CD4-positive, alpha-beta memory T cell (primary cell): Measurements from ENCODE around the gene STX18. TPM values are rescaled to one million over a fixed set of nuclear protein-coding genes. Genes with fewer than 3 reads are reported as not detected.
"Not testable (repeated sequence)": the region's sequence is repeated elsewhere in the genome, so short reads cannot be mapped to it uniquely, and the experiment has no call there.

Experiments
- CTCF ChIA-PET: fragments of 350-600 bp; sonication (Branson Sonifier 250); formaldehyde crosslinking; loops from one replicate; lab custom pipeline; 2021; ENCODE audit warnings: inconsistent platforms; ENCODE audit not compliant: partially characterized antibody; lab: Charles Lee
- POLR2A ChIA-PET: fragments of 350-600 bp; sonication (Branson Sonifier 250); formaldehyde crosslinking; loops from one replicate; lab custom pipeline; 2021; ENCODE audit not compliant: partially characterized antibody; lab: Charles Lee
- DNase-seq, 5 donors: peaks; one replicate each; pipeline versions ENCODE4 v3.0.0 to v3.0.0-alpha.2; 2020 to 2022; ENCODE audit warnings: mixed read lengths in 1 of 5
- H3K27ac ChIP-seq: one replicate; pipeline ENCODE4 v1.7.0; 2013; ENCODE audit warnings: low read depth, low read length
- H3K27me3 ChIP-seq: 2 replicates; pipeline ENCODE4 v1.7.0; 2013; ENCODE audit warnings: mild to moderate bottlenecking, low read length, moderate library complexity; ENCODE audit not compliant: insufficient read depth
- H3K36me3 ChIP-seq: 2 replicates; pipeline ENCODE4 v1.7.0; 2013; ENCODE audit warnings: mild to moderate bottlenecking, low read length, moderate library complexity; ENCODE audit not compliant: insufficient read depth
- H3K4me1 ChIP-seq: 2 replicates; pipeline ENCODE4 v1.7.0; 2013; ENCODE audit warnings: mild to moderate bottlenecking, low read length, moderate library complexity; ENCODE audit not compliant: insufficient read depth
- H3K4me3 ChIP-seq, 2 donors: one replicate each; pipeline ENCODE4 v1.7.0; 2013; ENCODE audit warnings: low read length in 2 of 2, mild to moderate bottlenecking in 1 of 2
- H3K9me3 ChIP-seq, 2 donors: one replicate each; pipeline ENCODE4 v1.7.0; 2013; ENCODE audit warnings: low read length in 2 of 2, control low read depth in 1 of 2; ENCODE audit not compliant: control insufficient read depth in 1 of 2
- H3K27ac Mint-ChIP-seq, 7 donors: one replicate each; pipeline ENCODE4 v1.8.0; 2020 to 2021; ENCODE audit warnings: mixed read lengths in 7 of 7, mild to moderate bottlenecking in 6 of 7, inconsistent platforms in 3 of 7, moderate library complexity in 3 of 7
- H3K27me3 Mint-ChIP-seq, 2 donors: one replicate each; pipeline ENCODE4 v1.8.0; 2020 to 2021; ENCODE audit warnings: mixed read lengths in 2 of 2
- H3K36me3 Mint-ChIP-seq, 2 donors: one replicate each; pipeline ENCODE4 v1.8.0; 2020 to 2021; ENCODE audit warnings: mixed read lengths in 2 of 2, inconsistent platforms in 1 of 2, mild to moderate bottlenecking in 1 of 2
- H3K4me1 Mint-ChIP-seq, 4 donors: one replicate each; pipeline ENCODE4 v1.8.0; 2020 to 2021; ENCODE audit warnings: mixed read lengths in 4 of 4, mild to moderate bottlenecking in 1 of 4
- H3K4me3 Mint-ChIP-seq, 8 donors: one replicate each; pipeline ENCODE4 v1.8.0; 2020 to 2021; ENCODE audit warnings: mixed read lengths in 8 of 8, mild to moderate bottlenecking in 7 of 8, moderate library complexity in 6 of 8, inconsistent platforms in 3 of 8
- H3K9me3 Mint-ChIP-seq, 8 donors: one replicate each; pipeline ENCODE4 v1.8.0; 2020 to 2021; ENCODE audit warnings: mixed read lengths in 8 of 8, mild to moderate bottlenecking in 5 of 8, inconsistent platforms in 3 of 8, moderate library complexity in 1 of 8
- intact Hi-C: fragments of 100-400 bp; cut with micrococcal nuclease; formaldehyde crosslinking; loops from one replicate; pipeline ENCODE4 v1.15.1; 2023
- polyA plus RNA-seq, 2 donors: library from polyadenylated mRNA; unstranded; fragments of 300-500 nt; fragmentation: Illumina TruSeq; gene quantifications; one replicate each; pipeline ENCODE4 v1.2.3, GENCODE V29; 2021
- total RNA-seq, 2 experiments: library from RNA; stranded (reverse); gene quantifications; one replicate each; pipeline ENCODE4 v1.2.3, GENCODE V29; 2021

The STX18 gene
- total and polyA plus RNA-seq, 4 experiments from 2014 or later, result 25.6 to 34.5 (median 31.2) TPM

GRCh38 chr4:4559596-4559995 is 17.7 kb upstream of the STX18 start:
- H3K9me3 ChIP-seq, result no peaks in the 10 kb centered on the region
- Mint-ChIP-seq H3K4me3 (no peak overlapping the region), H3K27ac (no peak overlapping the region), H3K9me3 (no peaks in the 10 kb centered on the region), H3K36me3 (peaks cover 16 to 28% of the 10 kb centered on the region in 2 donors), H3K27me3 (no peaks in the 10 kb centered on the region), H3K4me1 (peaks cover 0 to 4% (median under 1%) of the 10 kb centered on the region in 4 donors)
- intact Hi-C loops, result no loop called here
- H3K36me3 ChIP-seq, result no peaks in the 10 kb centered on the region
- H3K4me3 ChIP-seq, result no peak overlapping the region
- DNase-seq, result no peak
- H3K27ac ChIP-seq, result no peak overlapping the region
- CTCF ChIA-PET, result no interaction called here
- no peaks in the 10 kb centered on the region for H3K27me3 ChIP-seq
- no peaks in the 10 kb centered on the region for H3K4me1 ChIP-seq
- POLR2A ChIA-PET, result no interaction called here

DNA sequence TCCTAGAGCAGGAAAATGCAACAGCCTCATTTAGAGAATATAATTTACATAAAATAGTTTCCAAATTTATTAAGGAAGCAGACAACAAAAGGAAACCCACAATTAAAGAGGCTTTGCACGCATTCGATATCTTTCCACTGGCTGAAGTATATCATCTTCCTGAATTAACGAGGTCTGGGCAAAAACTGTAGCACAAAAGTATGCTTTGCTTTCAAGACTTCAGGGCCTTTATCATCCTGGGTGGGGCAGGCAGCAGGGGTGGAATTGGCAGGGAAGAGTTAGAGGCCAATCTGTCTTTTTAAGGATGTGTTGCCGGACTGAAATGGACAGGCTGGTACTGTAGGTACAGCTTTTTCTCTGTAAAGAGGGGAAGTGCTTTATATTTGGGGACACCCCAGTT is 17.0 kb upstream of the STX18 start:
- no peak overlapping the region for H3K4me3 ChIP-seq
- Mint-ChIP-seq H3K27me3 (no peaks in the 10 kb centered on the region), H3K36me3 (peaks cover 16 to 33% of the 10 kb centered on the region in 2 donors), H3K4me1 (peaks cover 0 to 4% (median under 1%) of the 10 kb centered on the region in 4 donors), H3K4me3 (no peak overlapping the region), H3K27ac (no peak overlapping the region), H3K9me3 (no peaks in the 10 kb centered on the region)
- no peaks in the 10 kb centered on the region for H3K27me3 ChIP-seq
- H3K36me3 ChIP-seq, result no peaks in the 10 kb centered on the region
- H3K4me1 ChIP-seq, result no peaks in the 10 kb centered on the region
- no peak for DNase-seq
- POLR2A ChIA-PET, result no interaction called here
- CTCF ChIA-PET, result no interaction called here
- H3K9me3 ChIP-seq, result no peaks in the 10 kb centered on the region
- intact Hi-C loops, result no loop called here
- H3K27ac ChIP-seq, result no peak overlapping the region

GRCh38 chr4:4555916-4556315 is 14.1 kb upstream of the STX18 start:
- ChIA-PET POLR2A (no interaction called here), CTCF (interaction anchor here (1.7 kb wide), 1 partner anchor 13 kb away, joined by 5 read pairs; the partner anchor contains the start of gene STX18)
- Histone ChIP-seq H3K27ac (no peak overlapping the region), H3K9me3 (no peaks in the 10 kb centered on the region), H3K36me3 (no peaks in the 10 kb centered on the region), H3K4me1 (no peaks in the 10 kb centered on the region), H3K27me3 (no peaks in the 10 kb centered on the region), H3K4me3 (no peak overlapping the region)
- H3K9me3 Mint-ChIP-seq, result no peaks in the 10 kb centered on the region
- H3K36me3 Mint-ChIP-seq, result peaks cover 24 to 45% of the 10 kb centered on the region in 2 donors
- intact Hi-C loops, result no loop called here
- peaks cover 0 to 4% (median under 1%) of the 10 kb centered on the region in 4 donors for H3K4me1 Mint-ChIP-seq
- no peak for DNase-seq
- no peaks in the 10 kb centered on the region for H3K27me3 Mint-ChIP-seq
- H3K4me3 Mint-ChIP-seq, result no peak overlapping the region
- H3K27ac Mint-ChIP-seq, result no peak overlapping the region

- Histone ChIP-seq H3K4me3 (no peak overlapping the region), H3K36me3 (no peaks in the 10 kb centered on the region), H3K27ac (no peak overlapping the region), H3K9me3 (no peaks in the 10 kb centered on the region), H3K4me1 (no peaks in the 10 kb centered on the region), H3K27me3 (no peaks in the 10 kb centered on the region)
- Mint-ChIP-seq H3K27me3 (no peaks in the 10 kb centered on the region), H3K4me3 (no peak overlapping the region), H3K36me3 (peaks cover 37 to 52% of the 10 kb centered on the region in 2 donors), H3K9me3 (no peaks in the 10 kb centered on the region), H3K27ac (no peak overlapping the region), H3K4me1 (peaks cover 0 to 4% (median under 1%) of the 10 kb centered on the region in 4 donors)
- ChIA-PET POLR2A (interaction anchor here (1.2 kb wide), 1 partner anchor 12 kb away, joined by 7 read pairs; no protein-coding TSS in a partner anchor), CTCF (interaction anchor here (1.2 kb wide), 1 partner anchor 22 kb away, joined by 3 read pairs; no protein-coding TSS in a partner anchor)
- no peak for DNase-seq
- intact Hi-C loops, result no loop called here
These were observed 12.4 kb upstream of the STX18 start for GRCh38 chr4:4554234-4554633.

GRCh38 chr4:4552042-4552441 is 10.2 kb upstream of the STX18 start:
- intact Hi-C loops, H3K27ac ChIP-seq, H3K27ac Mint-ChIP-seq, H3K9me3 ChIP-seq, H3K4me1 ChIP-seq, H3K9me3 Mint-ChIP-seq, H3K27me3 Mint-ChIP-seq, H3K36me3 ChIP-seq, CTCF ChIA-PET, POLR2A ChIA-PET, H3K4me3 Mint-ChIP-seq, H3K27me3 ChIP-seq, DNase-seq, H3K4me1 Mint-ChIP-seq, H3K4me3 ChIP-seq: not testable (repeated sequence)
- peaks cover 47 to 71% of the 10 kb centered on the region in 2 donors for H3K36me3 Mint-ChIP-seq

DNA sequence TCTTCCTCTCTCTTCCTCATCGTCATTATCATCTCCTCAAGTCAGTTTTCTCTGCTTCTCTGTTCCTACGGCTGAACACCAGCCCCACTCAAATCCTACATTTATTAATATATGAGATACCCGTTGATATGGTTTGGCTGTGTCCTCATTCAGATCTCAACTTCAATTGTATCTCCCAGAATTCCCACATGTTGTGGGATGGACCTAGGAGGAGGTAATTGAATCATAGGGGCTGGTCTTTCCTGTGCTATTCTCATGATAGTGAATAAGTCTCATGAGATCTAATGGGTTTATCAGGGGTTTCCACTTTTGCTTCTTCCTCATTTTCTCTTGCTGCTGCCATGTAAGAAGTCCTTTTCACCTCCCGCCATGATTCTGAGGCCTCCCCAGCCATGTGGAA is 8.3 kb upstream of the STX18 start:
- H3K4me1 ChIP-seq, H3K4me3 ChIP-seq, intact Hi-C loops, H3K27me3 Mint-ChIP-seq, H3K9me3 Mint-ChIP-seq, CTCF ChIA-PET, H3K27me3 ChIP-seq, H3K4me1 Mint-ChIP-seq, H3K27ac Mint-ChIP-seq, H3K9me3 ChIP-seq, H3K27ac ChIP-seq, DNase-seq, H3K4me3 Mint-ChIP-seq, POLR2A ChIA-PET, H3K36me3 ChIP-seq: not testable (repeated sequence)
- H3K36me3 Mint-ChIP-seq, result peaks cover 56 to 83% of the 10 kb centered on the region in 2 donors

DNA sequence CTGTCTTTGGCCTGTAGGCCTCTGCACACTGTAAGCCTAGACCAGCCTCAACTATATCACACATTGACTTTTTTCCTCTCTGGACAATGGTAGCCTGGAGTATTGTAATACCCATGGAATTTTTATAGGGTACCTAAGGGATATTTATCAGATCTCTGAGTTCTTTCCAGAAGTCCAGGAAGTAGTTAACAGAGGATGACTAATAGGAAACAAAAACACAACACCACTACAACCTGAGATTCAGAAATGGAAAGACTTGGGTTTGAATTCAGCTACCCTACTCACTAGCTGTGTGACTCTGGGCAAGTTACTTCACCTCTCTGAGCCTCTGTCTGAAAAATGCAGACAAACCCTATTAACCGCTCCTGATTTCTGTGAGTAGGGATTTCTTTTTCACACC is 7.7 kb upstream of the STX18 start:
- Mint-ChIP-seq H3K27me3 (no peaks in the 10 kb centered on the region), H3K36me3 (peaks cover 57 to 82% of the 10 kb centered on the region in 2 donors), H3K4me1 (peaks cover 0 to 9% (median 4%) of the 10 kb centered on the region in 4 donors), H3K9me3 (no peaks in the 10 kb centered on the region), H3K4me3 (no peak overlapping the region), H3K27ac (no peak overlapping the region)
- no peak overlapping the region for H3K27ac ChIP-seq
- H3K27me3 ChIP-seq, result no peaks in the 10 kb centered on the region
- no peaks in the 10 kb centered on the region for H3K9me3 ChIP-seq
- H3K36me3 ChIP-seq, result no peaks in the 10 kb centered on the region
- DNase-seq, result no peak
- CTCF ChIA-PET, result no interaction called here
- POLR2A ChIA-PET, result no interaction called here
- intact Hi-C loops, result no loop called here
- H3K4me3 ChIP-seq, result no peak overlapping the region
- H3K4me1 ChIP-seq, result no peaks in the 10 kb centered on the region
